Breast epithelium (tissue), 3 donors: Measurements from ENCODE around the gene BLZF1.

Experiments
- CTCF ChIP-seq, 3 donors: fragments of 450-650 bp; IDR thresholded peaks; one replicate each; pipeline ENCODE4 v1.5.1; 2016 to 2017; ENCODE audit warnings: antibody characterized with exemption in 3 of 3, mild to moderate bottlenecking in 3 of 3, moderate library complexity in 3 of 3
- POLR2A ChIP-seq: fragments of 450-650 bp; IDR thresholded peaks from one replicate; pipeline ENCODE4 v1.6.1; 2016; ENCODE audit warnings: antibody characterized with exemption, mild to moderate bottlenecking, moderate library complexity
- POLR2AphosphoS5 ChIP-seq, 3 donors: sonication (generic); formaldehyde crosslinking; IDR thresholded peaks; one replicate each; pipeline ENCODE4 v1.6.1; 2017; ENCODE audit warnings: antibody characterized with exemption in 3 of 3

DNA sequence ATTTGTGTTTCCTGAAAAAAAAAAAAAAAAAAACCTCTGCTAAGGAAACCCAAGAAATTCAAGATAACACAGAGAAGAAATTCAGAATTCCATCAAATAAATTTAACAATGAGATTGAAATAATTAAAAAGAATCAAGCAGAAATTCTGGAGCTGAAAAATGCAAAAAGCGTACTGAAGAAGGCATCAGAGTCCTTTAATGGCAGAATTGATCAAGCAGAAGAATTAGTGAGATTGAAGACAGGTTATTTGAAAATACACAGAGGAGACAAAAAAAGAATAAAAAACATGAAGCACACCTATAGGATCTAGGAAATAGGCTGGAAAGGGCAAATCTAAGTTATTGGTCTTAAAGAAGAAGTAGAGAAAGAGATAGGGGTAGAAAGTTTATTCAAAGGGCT is 38.6 kb upstream of the BLZF1 start:
- TF ChIP-seq CTCF (IDR thresholded peaks at IDR 0.05) (no peak), POLR2AphosphoS5 (IDR thresholded peaks at IDR 0.05) (no peak), POLR2A (no peak)
